BJ (cell line): Measurements from ENCODE around the gene SDK1. TPM values are rescaled to one million over a fixed set of nuclear protein-coding genes. Genes with fewer than 3 reads are reported as not detected.
"Not testable (repeated sequence)": the region's sequence is repeated elsewhere in the genome, so short reads cannot be mapped to it uniquely, and the experiment has no call there.

Source experiments
- CTCF ChIA-PET: fragments of 350-600 bp; formaldehyde crosslinking; extraction: SDS; loops from one replicate; lab custom pipeline; 2021; ENCODE audit warnings: antibody characterized with exemption, inconsistent platforms; lab: Yijun Ruan, JAX
- POLR2A ChIA-PET: fragments of 300-600 bp; sonication (Branson Sonifier 250); formaldehyde crosslinking; extraction: SDS; loops from one replicate; lab custom pipeline; 2021; ENCODE audit warnings: antibody characterized with exemption; lab: Charles Lee
- DNase-seq: peaks from one replicate; pipeline ENCODE4 v3.0.0-alpha.2; 2011; ENCODE audit warnings: low read depth
- H3K27me3 ChIP-seq: 2 replicates; pipeline ENCODE4 v1.6.0; 2011; ENCODE audit warnings: low read length; ENCODE audit not compliant: control insufficient read depth, insufficient read depth
- H3K36me3 ChIP-seq: 2 replicates; pipeline ENCODE4 v1.5.1; 2011; ENCODE audit warnings: low read length; ENCODE audit not compliant: control insufficient read depth, insufficient read depth
- H3K4me3 ChIP-seq: 2 replicates; pipeline ENCODE4 v1.5.1; 2011; ENCODE audit warnings: low read depth, mild to moderate bottlenecking, control low read depth, low read length
- polyA plus RNA-seq: library from polyadenylated mRNA; depleted of rRNA; stranded (reverse); fragments of >200 nt; gene quantifications from 2 replicates; pipeline ENCODE4 v1.2.3, GENCODE V29; 2011
- TF ChIP-seq, protein P1 (sequence below): IDR thresholded peaks from 2 replicates; pipeline ENCODE4 v1.5.1; 2011; ENCODE audit warnings: low read depth, mild to moderate bottlenecking, control low read depth, inconsistent platforms, low read length, moderate library complexity; ENCODE audit not compliant: insufficient read depth

The SDK1 gene
- polyA plus RNA-seq, 1 experiment = 0.01 TPM

DNA sequence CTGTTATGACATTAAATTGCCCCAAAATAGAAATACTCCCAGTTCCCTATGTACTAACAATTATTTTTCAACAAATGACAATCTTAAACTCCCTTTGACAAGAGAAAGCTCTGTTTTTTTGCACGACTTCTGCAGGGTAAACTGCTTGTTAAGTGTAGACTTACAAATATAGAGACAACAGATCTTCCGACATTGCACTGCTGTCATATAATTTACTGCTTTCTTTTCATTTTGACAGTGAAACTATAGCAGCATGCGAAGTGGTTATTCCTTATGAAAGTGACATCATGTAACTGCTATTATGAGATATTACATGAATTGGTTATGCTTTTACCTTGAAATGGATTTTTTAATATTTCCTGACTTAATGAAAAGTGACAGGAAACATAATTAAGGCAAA, 659.9 kb downstream of the SDK1 start:
- ChIA-PET POLR2A (no interaction called here), CTCF (no interaction called here)
- TF ChIP-seq, protein P1, sequence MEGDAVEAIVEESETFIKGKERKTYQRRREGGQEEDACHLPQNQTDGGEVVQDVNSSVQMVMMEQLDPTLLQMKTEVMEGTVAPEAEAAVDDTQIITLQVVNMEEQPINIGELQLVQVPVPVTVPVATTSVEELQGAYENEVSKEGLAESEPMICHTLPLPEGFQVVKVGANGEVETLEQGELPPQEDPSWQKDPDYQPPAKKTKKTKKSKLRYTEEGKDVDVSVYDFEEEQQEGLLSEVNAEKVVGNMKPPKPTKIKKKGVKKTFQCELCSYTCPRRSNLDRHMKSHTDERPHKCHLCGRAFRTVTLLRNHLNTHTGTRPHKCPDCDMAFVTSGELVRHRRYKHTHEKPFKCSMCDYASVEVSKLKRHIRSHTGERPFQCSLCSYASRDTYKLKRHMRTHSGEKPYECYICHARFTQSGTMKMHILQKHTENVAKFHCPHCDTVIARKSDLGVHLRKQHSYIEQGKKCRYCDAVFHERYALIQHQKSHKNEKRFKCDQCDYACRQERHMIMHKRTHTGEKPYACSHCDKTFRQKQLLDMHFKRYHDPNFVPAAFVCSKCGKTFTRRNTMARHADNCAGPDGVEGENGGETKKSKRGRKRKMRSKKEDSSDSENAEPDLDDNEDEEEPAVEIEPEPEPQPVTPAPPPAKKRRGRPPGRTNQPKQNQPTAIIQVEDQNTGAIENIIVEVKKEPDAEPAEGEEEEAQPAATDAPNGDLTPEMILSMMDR = no peak
- no peak for DNase-seq
- Histone ChIP-seq H3K4me3 (no peak overlapping the region), H3K36me3 (no peaks in the 10 kb centered on the region), H3K27me3 (no peaks in the 10 kb centered on the region)

DNA sequence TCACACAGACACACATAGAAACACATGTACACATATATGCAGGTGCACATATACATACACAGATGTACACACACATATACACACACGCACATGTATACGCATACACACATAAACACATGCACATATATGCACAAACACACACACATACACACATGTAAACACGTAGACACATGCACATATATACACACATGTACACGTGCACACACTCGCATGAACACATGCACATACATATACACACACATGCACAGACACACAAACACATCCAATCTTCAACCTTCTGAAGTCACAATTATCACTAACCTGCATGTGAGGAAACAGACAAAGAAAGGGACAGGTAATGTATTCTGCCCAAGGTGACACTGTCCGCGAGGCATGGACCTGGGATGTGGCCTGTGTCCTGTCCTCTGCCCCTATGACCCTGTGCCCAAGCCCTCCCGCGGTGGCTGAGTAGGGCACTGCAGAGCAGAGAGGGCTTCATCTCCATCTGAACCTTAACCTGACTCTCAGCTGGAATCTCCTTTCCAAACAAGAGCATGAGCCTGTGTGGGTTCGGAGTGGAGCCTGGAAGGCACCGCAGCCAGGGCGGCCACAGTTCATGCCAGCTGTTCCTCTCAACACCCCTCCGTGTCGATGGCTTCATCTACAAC, 660.9 kb downstream of the SDK1 start:
- POLR2A ChIA-PET = no interaction called here
- Histone ChIP-seq H3K36me3 (no peaks in the 10 kb centered on the region), H3K27me3 (no peaks in the 10 kb centered on the region), H3K4me3 (no peak overlapping the region)
- TF ChIP-seq, protein P1 = no peak
- CTCF ChIA-PET = no interaction called here
- DNase-seq = no peak

DNA sequence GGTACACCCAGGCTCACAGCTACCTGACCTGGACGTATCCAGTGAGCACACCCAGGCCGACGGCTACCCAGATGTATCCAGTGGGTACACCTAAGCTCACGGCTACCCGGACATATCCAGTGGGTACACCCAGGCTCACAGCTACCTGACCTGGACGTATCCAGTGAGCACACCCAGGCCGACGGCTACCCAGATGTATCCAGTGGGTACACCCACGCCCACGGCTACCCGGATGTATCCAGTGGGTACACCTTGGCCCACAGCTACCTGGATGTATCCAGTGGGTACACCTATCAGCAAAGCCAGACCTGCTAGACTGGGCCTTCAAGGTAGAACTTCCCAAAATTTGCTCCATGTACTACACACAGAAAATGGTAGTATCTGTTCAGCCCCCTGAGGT, 662.7 kb downstream of the SDK1 start:
- DNase-seq, H3K4me3 ChIP-seq, POLR2A ChIA-PET, CTCF ChIA-PET, H3K36me3 ChIP-seq, H3K27me3 ChIP-seq: not testable (repeated sequence)

DNA sequence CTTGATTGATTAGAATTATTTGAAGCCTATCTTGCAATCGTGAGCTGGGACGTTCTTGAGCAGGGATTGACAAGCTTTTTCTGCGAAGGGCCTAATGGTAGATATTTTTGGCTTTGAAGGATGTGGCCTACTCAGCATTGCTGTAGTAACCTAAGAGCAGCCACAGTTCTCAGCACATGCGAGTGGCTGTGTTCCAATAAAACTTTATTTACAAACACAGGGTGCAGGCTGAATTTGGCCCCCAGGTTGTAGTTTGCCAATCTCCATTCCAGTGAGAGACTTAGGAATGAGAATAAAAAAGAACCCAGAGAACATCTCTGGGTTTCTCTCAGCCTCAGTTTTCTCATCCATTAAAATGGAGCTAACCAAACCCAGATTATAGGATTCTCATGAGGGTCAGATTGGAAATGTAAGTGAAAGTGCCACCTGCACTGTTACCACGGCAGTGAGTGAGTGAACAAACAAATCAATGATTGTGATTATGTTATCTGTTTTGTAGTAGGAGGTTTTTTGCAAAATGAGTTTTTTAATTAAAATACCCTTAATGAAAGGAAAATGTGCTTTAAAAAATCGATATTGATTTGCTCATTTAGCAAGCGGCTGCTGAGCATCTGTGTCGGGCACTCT, 664.0 kb downstream of the SDK1 start:
- TF ChIP-seq, protein P1 = no peak
- POLR2A ChIA-PET = no interaction called here
- CTCF ChIA-PET = no interaction called here

DNA sequence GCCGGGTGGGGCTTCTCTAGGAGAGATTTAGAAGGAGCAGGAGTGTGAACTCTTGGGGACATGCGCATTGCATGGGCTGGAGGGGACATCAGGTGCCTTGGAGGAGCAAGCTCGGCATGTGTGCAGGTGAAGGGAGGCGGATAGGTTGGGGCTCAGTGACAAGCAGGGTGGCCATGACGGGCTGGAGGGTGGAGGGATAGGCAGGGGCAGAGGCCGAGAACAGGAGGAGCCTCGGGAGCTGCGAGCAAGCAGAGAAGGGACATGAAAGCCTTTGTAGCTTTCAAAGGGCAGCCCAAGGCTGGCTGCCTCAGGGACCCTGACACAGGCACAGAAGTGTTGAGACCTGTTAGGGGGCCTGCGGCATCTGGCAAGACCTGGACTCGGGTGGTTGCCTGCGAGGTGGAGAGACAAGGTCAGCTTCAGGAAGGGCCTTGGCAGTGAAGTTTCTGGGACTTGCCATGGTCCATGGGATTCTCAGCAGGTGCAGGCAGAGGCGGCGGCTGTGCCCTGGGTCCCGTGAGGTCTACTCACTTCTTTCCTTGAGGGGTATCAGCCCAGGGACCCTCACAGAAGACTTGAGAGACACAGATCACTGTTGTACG, 664.8 kb downstream of the SDK1 start:
- ChIA-PET POLR2A (no interaction called here), CTCF (no interaction called here)
- H3K27me3 ChIP-seq = no peaks in the 10 kb centered on the region
- H3K36me3 ChIP-seq = no peaks in the 10 kb centered on the region
- DNase-seq = no peak
- no peak overlapping the region for H3K4me3 ChIP-seq
- TF ChIP-seq, protein P1 = no peak

More for the DNA sequence above, 664.0 kb downstream of the SDK1 start:
- Histone ChIP-seq H3K36me3 (no peaks in the 10 kb centered on the region), H3K4me3 (no peak overlapping the region), H3K27me3 (no peaks in the 10 kb centered on the region)
- DNase-seq = no peak
